Trophoblast cell (in vitro differentiated cells and primary cell): ENCODE measurements around the gene YWHAE.

ENCODE experiments used
- DNase-seq, 2 donors: peaks; one replicate each; pipeline ENCODE4 v3.0.0-alpha.2; 2016
- H2AFZ ChIP-seq: 2 replicates; pipeline ENCODE4 v1.6.1; 2013; ENCODE audit warnings: low read length, moderate library complexity, mild to moderate bottlenecking; ENCODE audit not compliant: insufficient read depth, poor library complexity
- H2AK5ac ChIP-seq: 2 replicates; pipeline ENCODE4 v1.6.1; 2013; ENCODE audit warnings: mild to moderate bottlenecking, low read length
- H2BK120ac ChIP-seq: 2 replicates; pipeline ENCODE4 v1.6.1; 2013; ENCODE audit warnings: low read length, mild to moderate bottlenecking, moderate library complexity; ENCODE audit not compliant: insufficient read depth, poor library complexity
- H2BK12ac ChIP-seq: 2 replicates; pipeline ENCODE4 v1.6.1; 2013; ENCODE audit warnings: mild to moderate bottlenecking, low read length, moderate library complexity
- H2BK5ac ChIP-seq: 2 replicates; pipeline ENCODE4 v1.6.1; 2013; ENCODE audit warnings: low read length, low read depth, moderate library complexity, mild to moderate bottlenecking; ENCODE audit not compliant: poor library complexity
- H3K14ac ChIP-seq: 2 replicates; pipeline ENCODE4 v1.6.1; 2013; ENCODE audit warnings: mild to moderate bottlenecking, low read length
- H3K18ac ChIP-seq: 2 replicates; pipeline ENCODE4 v1.6.1; 2013; ENCODE audit warnings: mild to moderate bottlenecking, low read length
- H3K23ac ChIP-seq: 2 replicates; pipeline ENCODE4 v1.6.1; 2013; ENCODE audit warnings: low read length
- H3K27ac ChIP-seq: 2 replicates; pipeline ENCODE4 v1.5.1; 2013; ENCODE audit warnings: low read depth, mild to moderate bottlenecking, inconsistent platforms, low read length, moderate library complexity
- H3K27me3 ChIP-seq: 2 replicates; pipeline ENCODE4 v1.6.1; 2013; ENCODE audit warnings: inconsistent platforms, mild to moderate bottlenecking, low read length, moderate library complexity; ENCODE audit not compliant: insufficient read depth
- H3K36me3 ChIP-seq, 2 experiments: 1 replicate in 1 of 2; 2 replicates in 1 of 2; pipeline ENCODE4 v1.6.1; 2013; ENCODE audit warnings: low read length in 2 of 2, mild to moderate bottlenecking in 2 of 2, moderate library complexity in 1 of 2; ENCODE audit not compliant: insufficient read depth in 2 of 2, control insufficient read depth in 1 of 2
- H3K4ac ChIP-seq: 2 replicates; pipeline ENCODE4 v1.6.1; 2013; ENCODE audit warnings: low read depth, mild to moderate bottlenecking, low read length, moderate library complexity
- H3K4me1 ChIP-seq, 2 experiments: 1 replicate in 1 of 2; 2 replicates in 1 of 2; pipeline ENCODE4 v1.6.1; 2013; ENCODE audit warnings: low read length in 2 of 2, mild to moderate bottlenecking in 2 of 2, moderate library complexity in 1 of 2; ENCODE audit not compliant: insufficient read depth in 2 of 2, control insufficient read depth in 1 of 2
- H3K4me2 ChIP-seq: 2 replicates; pipeline ENCODE4 v1.6.1; 2013; ENCODE audit warnings: inconsistent platforms, mild to moderate bottlenecking, low read length, moderate library complexity
- H3K4me3 ChIP-seq: 2 replicates; pipeline ENCODE4 v1.5.1; 2013; ENCODE audit warnings: mild to moderate bottlenecking, low read depth, low read length, inconsistent platforms
- H3K79me1 ChIP-seq: one replicate; pipeline ENCODE4 v1.6.1; 2013; ENCODE audit warnings: low read length
- H3K79me2 ChIP-seq: 2 replicates; pipeline ENCODE4 v1.6.1; 2013; ENCODE audit warnings: low read length, mild to moderate bottlenecking; ENCODE audit not compliant: control insufficient read depth, insufficient read depth, poor library complexity
- H3K9ac ChIP-seq: 2 replicates; pipeline ENCODE4 v1.6.1; 2013; ENCODE audit warnings: mild to moderate bottlenecking, low read length
- H3K9me3 ChIP-seq: 2 replicates; pipeline ENCODE4 v1.6.1; 2013; ENCODE audit warnings: low read depth, mild to moderate bottlenecking, control low read depth, inconsistent platforms, low read length; ENCODE audit not compliant: insufficient read depth
- H4K12ac ChIP-seq: 2 replicates; pipeline ENCODE4 v1.6.1; 2013; ENCODE audit warnings: low read depth, mild to moderate bottlenecking, low read length, moderate library complexity
- H4K8ac ChIP-seq: 2 replicates; pipeline ENCODE4 v1.6.1; 2013; ENCODE audit warnings: low read depth, mild to moderate bottlenecking, low read length, moderate library complexity
- H4K91ac ChIP-seq: one replicate; pipeline ENCODE4 v1.6.1; 2013; ENCODE audit warnings: low read depth, mild to moderate bottlenecking, low read length, moderate library complexity
- WGBS: extraction: QIAGEN DNeasy Blood & Tissue Kit; methylation state at CpG from one replicate; pipeline ENCODE4 v1.1.7; 2013; ENCODE audit warnings: missing lambda C conversion rate; ENCODE audit not compliant: insufficient read length, insufficient coverage; ENCODE audit errors: extremely low coverage; 5-methylcytosine and 5-hydroxymethylcytosine counted together

YWHAE gene

DNA sequence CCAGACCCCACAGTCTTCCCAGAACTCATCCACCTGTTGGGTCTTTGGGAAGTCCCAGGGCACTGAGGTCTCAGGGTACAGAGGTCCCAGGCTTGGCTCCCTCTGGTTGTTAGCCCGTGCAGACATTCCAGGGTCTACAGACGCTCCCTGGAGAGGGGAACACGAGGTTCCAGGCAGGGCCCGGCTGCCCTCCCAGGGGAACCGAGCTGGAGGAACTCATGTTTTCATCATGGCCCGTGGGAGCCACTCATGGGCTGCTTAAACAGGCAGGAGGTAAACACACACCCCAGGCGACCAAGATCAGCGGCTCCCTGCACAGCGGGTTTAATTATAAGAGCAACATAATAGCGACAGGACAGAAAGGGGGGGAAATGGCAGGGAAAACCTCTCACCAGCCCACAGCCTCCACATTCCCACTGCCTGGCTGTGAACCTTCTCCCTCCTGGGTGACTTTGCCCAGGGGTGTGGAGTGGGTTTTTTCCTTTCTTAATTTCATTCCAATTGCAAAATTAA lies 84.1 kb downstream of the YWHAE start:
- Histone ChIP-seq H3K23ac (no peak overlapping the region), H3K4me3 (no peak overlapping the region), H4K12ac (no peak overlapping the region), H4K8ac (no peak overlapping the region), H2BK12ac (no peak overlapping the region), H3K18ac (no peak overlapping the region), H3K4ac (no peak overlapping the region), H2BK5ac (no peak overlapping the region), H3K9ac (no peak overlapping the region), H3K4me1 (no peaks in the 10 kb centered on the region), H4K91ac (no peak overlapping the region), H3K9me3 (peaks cover 2% of the 10 kb centered on the region), H2AK5ac (no peak overlapping the region), H3K4me2 (no peak overlapping the region), H2AFZ (no peak overlapping the region), H3K36me3 (no peaks in the 10 kb centered on the region), H3K27me3 (no peaks in the 10 kb centered on the region), H3K14ac (no peak overlapping the region), H3K27ac (no peak overlapping the region), H3K79me2 (no peaks in the 10 kb centered on the region), H3K79me1 (no peaks in the 10 kb centered on the region), H2BK120ac (no peak overlapping the region)
- WGBS, result no CpG with 5 or more reads among the region's 10 CpGs
- no peak for DNase-seq

DNA sequence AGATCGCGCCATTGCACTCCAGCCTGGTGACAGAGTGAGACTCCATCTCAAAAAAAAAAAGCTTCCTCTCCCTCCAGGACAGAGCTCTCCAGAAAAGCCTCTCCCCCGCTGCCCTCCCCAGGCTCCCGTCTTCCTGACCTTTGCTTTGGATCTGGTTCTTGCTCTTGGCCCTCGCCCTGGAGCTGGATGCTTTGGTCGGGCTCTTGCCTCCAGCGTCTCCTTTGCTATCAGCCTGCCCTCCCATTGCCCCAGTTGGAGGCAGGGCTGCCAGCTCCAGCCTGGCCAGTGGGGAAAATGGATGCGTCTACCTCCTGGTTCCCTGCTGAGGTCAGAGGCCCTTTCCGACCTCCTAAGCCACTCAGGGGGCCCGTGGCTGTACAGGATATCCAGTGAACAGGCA lies 84.6 kb downstream of the YWHAE start:
- Histone ChIP-seq H3K23ac (no peak overlapping the region), H2AFZ (no peak overlapping the region), H3K9ac (no peak overlapping the region), H4K12ac (no peak overlapping the region), H3K9me3 (peaks cover 2% of the 10 kb centered on the region), H3K14ac (no peak overlapping the region), H2BK120ac (no peak overlapping the region), H3K4me3 (no peak overlapping the region), H3K18ac (no peak overlapping the region), H2AK5ac (no peak overlapping the region), H4K91ac (no peak overlapping the region), H3K79me1 (no peaks in the 10 kb centered on the region), H3K4me1 (no peaks in the 10 kb centered on the region), H3K4ac (no peak overlapping the region), H3K36me3 (no peaks in the 10 kb centered on the region), H4K8ac (no peak overlapping the region), H2BK12ac (no peak overlapping the region), H3K27ac (no peak overlapping the region), H2BK5ac (no peak overlapping the region), H3K4me2 (no peak overlapping the region), H3K27me3 (no peaks in the 10 kb centered on the region), H3K79me2 (no peaks in the 10 kb centered on the region)
- no CpG with 5 or more reads among the region's 10 CpGs for WGBS
- DNase-seq, result no peak

DNA sequence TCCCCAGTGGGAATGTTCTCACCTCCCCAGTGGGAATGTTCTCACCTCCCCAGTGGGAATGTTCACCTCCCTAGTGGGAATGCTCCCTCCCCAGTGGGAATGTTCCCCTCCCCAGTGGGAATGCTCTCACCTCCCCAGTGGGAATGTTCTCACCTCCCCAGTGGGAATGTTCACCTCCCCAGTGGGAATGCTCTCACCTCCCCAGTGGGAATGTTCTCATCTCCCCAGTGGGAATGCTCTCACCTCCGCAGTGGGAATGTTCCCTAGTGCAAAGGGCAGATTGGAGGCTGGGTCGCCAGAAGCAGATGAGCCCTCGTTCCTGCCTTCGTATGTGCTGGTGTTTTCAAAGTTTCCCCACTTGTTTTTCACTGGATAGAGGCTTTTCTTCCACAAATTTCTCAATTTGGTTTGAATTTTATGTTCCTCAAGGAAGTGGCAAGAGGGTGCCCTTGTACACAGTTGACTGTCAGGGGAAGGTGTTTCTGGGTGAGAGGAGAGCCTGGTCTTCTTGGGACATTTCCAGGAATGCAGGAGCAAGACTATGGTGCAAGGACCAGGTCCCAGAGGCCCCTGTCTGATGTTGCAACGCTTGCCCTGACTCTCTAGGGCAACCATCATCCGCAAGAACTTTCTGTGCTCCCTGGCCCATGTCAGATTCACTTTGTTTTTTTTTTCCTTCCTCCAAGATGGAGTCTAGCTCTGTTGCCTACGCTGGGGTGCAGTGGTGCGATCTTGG lies 86.6 kb downstream of the YWHAE start:
- H2BK12ac ChIP-seq, result no peak overlapping the region
- H3K27me3 ChIP-seq, result no peaks in the 10 kb centered on the region
- no peaks in the 10 kb centered on the region for H3K79me1 ChIP-seq
- no peak overlapping the region for H2BK120ac ChIP-seq
- no peaks in the 10 kb centered on the region for H3K79me2 ChIP-seq
- no peak overlapping the region for H2AK5ac ChIP-seq
- H3K36me3 ChIP-seq, result no peaks in the 10 kb centered on the region
- no peak overlapping the region for H4K91ac ChIP-seq
- H4K8ac ChIP-seq, result no peak overlapping the region
- no peak overlapping the region for H3K14ac ChIP-seq
- no CpG with 5 or more reads among the region's 8 CpGs for WGBS
- H3K27ac ChIP-seq, result no peak overlapping the region
- no peaks in the 10 kb centered on the region for H3K4me1 ChIP-seq
- H3K9me3 ChIP-seq, result peaks cover 2% of the 10 kb centered on the region
- no peak overlapping the region for H3K4ac ChIP-seq
- H2AFZ ChIP-seq, result no peak overlapping the region
- no peak overlapping the region for H4K12ac ChIP-seq
- H3K4me2 ChIP-seq, result no peak overlapping the region
- no peak overlapping the region for H2BK5ac ChIP-seq
- H3K4me3 ChIP-seq, result no peak overlapping the region
- H3K18ac ChIP-seq, result no peak overlapping the region
- H3K23ac ChIP-seq, result no peak overlapping the region
- no peak overlapping the region for H3K9ac ChIP-seq
- DNase-seq, result no peak

DNA sequence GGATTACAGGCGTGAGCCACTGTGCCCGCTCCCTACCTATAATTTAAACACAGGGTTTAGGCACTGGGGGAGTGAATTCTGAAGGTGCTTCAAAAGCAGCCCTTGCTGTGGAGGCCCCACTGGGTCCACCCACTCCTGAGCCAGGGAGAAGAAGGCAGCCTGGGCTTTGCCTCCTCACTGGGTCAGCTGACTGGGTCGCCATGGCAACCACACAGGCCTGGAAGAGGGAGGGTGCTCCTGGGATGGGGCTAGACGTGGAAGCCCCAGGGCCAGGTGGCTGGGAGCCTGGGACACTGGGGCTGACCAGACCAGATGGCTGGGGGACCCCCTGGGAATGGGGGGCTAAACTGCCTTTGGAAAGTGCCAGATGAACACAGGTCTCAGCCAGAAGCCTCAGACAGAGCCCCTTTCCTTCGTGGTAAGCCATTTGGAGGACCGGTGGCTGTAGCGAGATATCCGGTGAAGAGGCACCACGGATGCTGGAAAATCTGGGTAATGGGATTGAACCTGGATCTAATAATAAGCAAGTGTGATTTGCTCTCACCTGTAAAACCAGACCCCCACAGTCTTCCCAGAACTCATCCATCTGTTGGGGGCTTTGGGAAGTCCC lies 87.7 kb downstream of the YWHAE start:
- no peaks in the 10 kb centered on the region for H3K4me1 ChIP-seq
- DNase-seq, result no peak
- H3K23ac ChIP-seq, result no peak overlapping the region
- H4K12ac ChIP-seq, result no peak overlapping the region
- H3K79me1 ChIP-seq, result no peaks in the 10 kb centered on the region
- H3K36me3 ChIP-seq, result no peaks in the 10 kb centered on the region
- no peak overlapping the region for H3K4me3 ChIP-seq
- no peak overlapping the region for H3K18ac ChIP-seq
- no peak overlapping the region for H4K8ac ChIP-seq
- WGBS, result no CpG with 5 or more reads among the region's 9 CpGs
- no peak overlapping the region for H2BK120ac ChIP-seq
- H3K27me3 ChIP-seq, result no peaks in the 10 kb centered on the region
- no peak overlapping the region for H2AK5ac ChIP-seq
- no peak overlapping the region for H3K4me2 ChIP-seq
- H3K9me3 ChIP-seq, result peaks cover 2% of the 10 kb centered on the region
- H2BK5ac ChIP-seq, result no peak overlapping the region
- no peak overlapping the region for H3K9ac ChIP-seq
- H3K14ac ChIP-seq, result no peak overlapping the region
- no peak overlapping the region for H2AFZ ChIP-seq
- no peaks in the 10 kb centered on the region for H3K79me2 ChIP-seq
- H3K27ac ChIP-seq, result no peak overlapping the region
- no peak overlapping the region for H2BK12ac ChIP-seq
- H3K4ac ChIP-seq, result no peak overlapping the region
- no peak overlapping the region for H4K91ac ChIP-seq
